ENCODE measurements around the gene CBY1. TPM values are rescaled to one million over a fixed set of nuclear protein-coding genes. Genes with fewer than 3 reads are reported as not detected.
A peak's percentile ranks its signal among the peaks of the same experiment; 100 is the strongest.

Gene CBY1
- total RNA-seq, 4 donors from 2014 or later = 8.7 to 21.1 (median 13.1) TPM

- TF ChIP-seq POLR2A (IDR thresholded peaks at IDR 0.05) (peak in 3 of 4 donors; percentile 88 to 99 (median 97)), CTCF (IDR thresholded peaks at IDR 0.05) (peak in 2 of 6 experiments; percentile 4 to 12)
- DNase-seq = peak; percentile 99
- 0% methylated on average over 21 to 28 of the region's 55 CpGs for WGBS, 2 donors
- Histone ChIP-seq H3K36me3 (peaks cover 0 to 18% (median 0%) of the 10 kb centered on the region in 3 donors), H3K4me1 (peaks cover 14 to 56% (median 27%) of the 10 kb centered on the region in 3 donors), H3K9me3 (no peaks in the 10 kb centered on the region), H3K27ac (peak within 1 kb of the TSS; percentile 96 to 100 (median 98)), H3K4me3 (peak within 1 kb of the TSS; percentile 87 to 99 (median 96)), H3K27me3 (no peaks in the 10 kb centered on the region)
- intact Hi-C loops (cut with DNase I) = loop anchor here (5.0 kb wide), 1 partner anchor 42 kb away; no protein-coding TSS in a partner anchor
Measured at GRCh38 chr22:38705235-38706100, 49.0 kb downstream of the CBY1 start, which contains the start of gene GTPBP1. Gene GTPBP1, plus strand, starts transcription at chr22:38705944. Its CDS starts 12 bp downstream, at chr22:38705956.

- peaks cover 14 to 64% (median 27%) of the 10 kb centered on the region in 3 donors for H3K4me1 ChIP-seq
- intact Hi-C loops (cut with DNase I) = loop anchor here (5.0 kb wide), 1 partner anchor 41 kb away; no protein-coding TSS in a partner anchor
- H3K36me3 ChIP-seq = peaks cover 0 to 22% (median 0%) of the 10 kb centered on the region in 3 donors
- peak; percentile 16 for DNase-seq
- no peaks in the 10 kb centered on the region for H3K27me3 ChIP-seq
- no peaks in the 10 kb centered on the region for H3K9me3 ChIP-seq
- WGBS, 2 donors = 0 to 1% methylated on average over 10 to 17 of the region's 80 CpGs
- no peak for TF ChIP-seq CTCF (IDR thresholded peaks at IDR 0.05)
- TF ChIP-seq POLR2A (IDR thresholded peaks at IDR 0.05) = no peak
- H3K4me3 ChIP-seq = peak overlapping the region; percentile 87 to 99 (median 96)
- peak overlapping the region; percentile 96 to 100 (median 98) for H3K27ac ChIP-seq
Measured at GRCh38 chr22:38706101-38706900, 49.9 kb downstream of the CBY1 start.

GRCh38 chr22:38706901-38707195, 50.4 kb downstream of the CBY1 start:
- 0 to 3% methylated on average over 4 of the region's 4 CpGs for WGBS, 2 donors
- Histone ChIP-seq H3K27ac (peak overlapping the region; percentile 96 to 100 (median 98)), H3K27me3 (no peaks in the 10 kb centered on the region), H3K4me1 (peaks cover 9 to 64% (median 22%) of the 10 kb centered on the region in 3 donors), H3K36me3 (peaks cover 0 to 27% (median 0%) of the 10 kb centered on the region in 3 donors), H3K9me3 (no peaks in the 10 kb centered on the region), H3K4me3 (peak overlapping the region; percentile 87 to 99 (median 96))
- DNase-seq = no peak
- TF ChIP-seq POLR2A (IDR thresholded peaks at IDR 0.05) = no peak
- no peak for TF ChIP-seq CTCF (IDR thresholded peaks at IDR 0.05)
- intact Hi-C loops (cut with DNase I) = loop anchor here (5.0 kb wide), 1 partner anchor 40 kb away; no protein-coding TSS in a partner anchor

- TF ChIP-seq POLR2A (IDR thresholded peaks at IDR 0.05) (no peak), CTCF (IDR thresholded peaks at IDR 0.05) (no peak)
- intact Hi-C loops (cut with DNase I) = loop anchor here (5.0 kb wide), 1 partner anchor 40 kb away; no protein-coding TSS in a partner anchor
- DNase-seq = no peak
- Histone ChIP-seq H3K4me3 (peak overlapping the region; percentile 87 to 99 (median 96)), H3K4me1 (peaks cover 9 to 66% (median 21%) of the 10 kb centered on the region in 3 donors), H3K27me3 (no peaks in the 10 kb centered on the region), H3K27ac (peak overlapping the region; percentile 96 to 100 (median 98)), H3K36me3 (peaks cover 0 to 30% (median 0%) of the 10 kb centered on the region in 3 donors), H3K9me3 (no peaks in the 10 kb centered on the region)
- WGBS, 2 donors = 9 to 18% methylated on average over 2 of the region's 2 CpGs
Measured at GRCh38 chr22:38707346-38707745, 50.9 kb downstream of the CBY1 start.

Measured in esophagus squamous epithelium (tissue), 5 donors.